ENCODE results near the gene COBLL1.

COBLL1 gene

GRCh38 chr2:164821338-164821737 lies 20.3 kb downstream of the COBLL1 start:
- no peak for DNase-seq (ENCODE audit: low read depth)
- no peak for TF ChIP-seq CTCF (IDR thresholded peaks at IDR 0.05; ENCODE audit: insufficient read depth, low read depth, low read length, missing control alignments)
- no peak overlapping the region for H3K4me3 ChIP-seq (ENCODE audit: low read length)

GRCh38 chr2:164818149-164819136 lies 23.2 kb downstream of the COBLL1 start:
- no peak for TF ChIP-seq CTCF (IDR thresholded peaks at IDR 0.05; ENCODE audit: insufficient read depth, low read depth, low read length, missing control alignments)
- H3K4me3 ChIP-seq (ENCODE audit: low read length): no peak overlapping the region
- no peak for DNase-seq (ENCODE audit: low read depth)

DNA sequence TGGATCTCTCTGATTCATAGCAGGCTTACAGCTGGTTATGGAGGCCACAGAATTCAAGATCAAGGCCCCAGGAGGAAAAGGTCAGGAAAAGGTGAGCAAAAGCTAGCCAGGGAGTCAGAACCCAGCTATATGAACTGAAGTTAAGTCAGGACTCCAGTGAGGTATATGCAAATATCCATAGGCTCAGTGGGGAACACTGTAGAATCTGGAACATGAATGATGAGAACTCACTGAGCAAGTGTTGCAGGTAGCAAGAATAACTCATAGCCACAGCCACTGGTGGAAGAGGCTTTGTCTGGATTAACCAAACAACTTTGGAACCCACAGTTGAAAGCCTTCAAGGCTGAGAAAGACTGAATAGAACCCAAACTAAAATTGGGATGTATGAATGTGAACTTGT lies 24.7 kb downstream of the COBLL1 start:
- DNase-seq (ENCODE audit: low read depth): no peak
- TF ChIP-seq CTCF (IDR thresholded peaks at IDR 0.05; ENCODE audit: insufficient read depth, low read depth, low read length, missing control alignments): no peak
- no peak overlapping the region for H3K4me3 ChIP-seq (ENCODE audit: low read length)

- TF ChIP-seq CTCF (IDR thresholded peaks at IDR 0.05; ENCODE audit: insufficient read depth, low read depth, low read length, missing control alignments): no peak
- no peak for DNase-seq (ENCODE audit: low read depth)
- no peak overlapping the region for H3K4me3 ChIP-seq (ENCODE audit: low read length)
These were observed 25.6 kb downstream of the COBLL1 start for GRCh38 chr2:164816046-164816445.

DNA sequence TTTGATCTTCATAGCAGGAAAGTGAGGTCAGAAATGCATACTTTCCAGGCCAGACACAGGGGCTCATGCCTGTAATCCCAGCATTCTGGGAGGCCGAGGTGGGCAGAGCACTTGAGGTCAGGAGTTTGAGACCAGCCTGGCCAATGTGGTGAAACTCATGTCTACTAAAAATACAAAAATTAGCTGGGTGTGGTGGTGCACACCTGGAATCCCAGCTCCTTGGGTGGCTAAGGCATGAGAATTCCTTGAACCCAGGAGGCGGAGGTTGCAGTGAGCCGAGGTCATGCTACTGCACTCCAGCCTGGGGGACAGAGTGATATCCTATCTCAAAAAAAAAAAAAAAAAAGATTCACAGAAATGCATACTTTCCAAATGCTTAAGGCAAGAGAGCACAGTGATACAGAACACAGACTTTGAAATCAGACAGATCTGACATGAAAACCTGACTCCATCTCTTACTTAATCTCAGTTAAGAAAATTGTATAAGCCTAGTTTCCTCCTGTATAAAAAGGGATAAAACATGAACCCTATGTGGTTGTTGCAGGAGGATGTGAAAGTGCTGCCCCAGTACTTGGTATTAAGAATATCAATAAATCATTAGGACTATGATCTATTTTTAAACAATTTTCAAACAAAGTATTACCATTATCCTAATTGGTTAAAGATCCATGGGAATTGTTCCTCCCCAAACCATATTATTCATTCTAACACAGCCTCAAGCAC lies 26.4 kb downstream of the COBLL1 start:
- no peak overlapping the region for H3K4me3 ChIP-seq (ENCODE audit: low read length)
- no peak for TF ChIP-seq CTCF (IDR thresholded peaks at IDR 0.05; ENCODE audit: insufficient read depth, low read depth, low read length, missing control alignments)
- DNase-seq (ENCODE audit: low read depth): no peak

GRCh38 chr2:164813535-164813934 lies 28.1 kb downstream of the COBLL1 start:
- H3K4me3 ChIP-seq (ENCODE audit: low read length): no peak overlapping the region
- DNase-seq (ENCODE audit: low read depth): no peak
- TF ChIP-seq CTCF (IDR thresholded peaks at IDR 0.05; ENCODE audit: insufficient read depth, low read depth, low read length, missing control alignments): no peak

Data from epithelial cell of esophagus (primary cell).